Raji (cell line): ENCODE data around the gene SHOC2.

ENCODE experiments used
- POLR2A ChIP-seq: IDR thresholded peaks from 2 replicates; pipeline ENCODE4 v1.6.1; 2011; ENCODE audit warnings: low read depth, low read length, control low read depth; ENCODE audit not compliant: insufficient read depth

SHOC2 gene

GRCh38 chr10:110983466-110983865 lies 64.1 kb downstream of the SHOC2 start:
- TF ChIP-seq POLR2A = no peak

GRCh38 chr10:110985497-110986275 lies 66.3 kb downstream of the SHOC2 start:
- TF ChIP-seq POLR2A = no peak

GRCh38 chr10:110989016-110989415 lies 69.6 kb downstream of the SHOC2 start:
- no peak for TF ChIP-seq POLR2A

GRCh38 chr10:110992006-110992800 lies 72.8 kb downstream of the SHOC2 start:
- TF ChIP-seq POLR2A = no peak

GRCh38 chr10:110993024-110993693 lies 73.8 kb downstream of the SHOC2 start:
- no peak for TF ChIP-seq POLR2A

GRCh38 chr10:110994406-110995086 lies 75.1 kb downstream of the SHOC2 start:
- no peak for TF ChIP-seq POLR2A

GRCh38 chr10:110995301-110995700 lies 75.9 kb downstream of the SHOC2 start:
- no peak for TF ChIP-seq POLR2A

- no peak for TF ChIP-seq POLR2A
These were observed 76.9 kb downstream of the SHOC2 start for GRCh38 chr10:110996256-110996655.

- TF ChIP-seq POLR2A = no peak
These were observed 84.6 kb downstream of the SHOC2 start for GRCh38 chr10:111004016-111004415.

GRCh38 chr10:111007486-111007885 lies 88.1 kb downstream of the SHOC2 start:
- no peak for TF ChIP-seq POLR2A

- no peak for TF ChIP-seq POLR2A
These were observed 95.8 kb downstream of the SHOC2 start for GRCh38 chr10:111015181-111015580.

- TF ChIP-seq POLR2A = no peak
These were observed 97.7 kb downstream of the SHOC2 start for GRCh38 chr10:111017098-111017497.

- TF ChIP-seq POLR2A = no peak
These were observed 98.6 kb downstream of the SHOC2 start for GRCh38 chr10:111018021-111018420.

- TF ChIP-seq POLR2A = no peak
These were observed 103.7 kb downstream of the SHOC2 start for GRCh38 chr10:111023060-111023459.
